GM18526 (cell line): Measurements from ENCODE around the gene DPP6.

Source experiments
- POLR2A ChIP-seq: IDR thresholded peaks from 3 replicates; pipeline ENCODE4 v1.6.1; 2011; ENCODE audit not compliant: insufficient read length; ENCODE audit errors: extremely low read depth

DPP6 gene

DNA sequence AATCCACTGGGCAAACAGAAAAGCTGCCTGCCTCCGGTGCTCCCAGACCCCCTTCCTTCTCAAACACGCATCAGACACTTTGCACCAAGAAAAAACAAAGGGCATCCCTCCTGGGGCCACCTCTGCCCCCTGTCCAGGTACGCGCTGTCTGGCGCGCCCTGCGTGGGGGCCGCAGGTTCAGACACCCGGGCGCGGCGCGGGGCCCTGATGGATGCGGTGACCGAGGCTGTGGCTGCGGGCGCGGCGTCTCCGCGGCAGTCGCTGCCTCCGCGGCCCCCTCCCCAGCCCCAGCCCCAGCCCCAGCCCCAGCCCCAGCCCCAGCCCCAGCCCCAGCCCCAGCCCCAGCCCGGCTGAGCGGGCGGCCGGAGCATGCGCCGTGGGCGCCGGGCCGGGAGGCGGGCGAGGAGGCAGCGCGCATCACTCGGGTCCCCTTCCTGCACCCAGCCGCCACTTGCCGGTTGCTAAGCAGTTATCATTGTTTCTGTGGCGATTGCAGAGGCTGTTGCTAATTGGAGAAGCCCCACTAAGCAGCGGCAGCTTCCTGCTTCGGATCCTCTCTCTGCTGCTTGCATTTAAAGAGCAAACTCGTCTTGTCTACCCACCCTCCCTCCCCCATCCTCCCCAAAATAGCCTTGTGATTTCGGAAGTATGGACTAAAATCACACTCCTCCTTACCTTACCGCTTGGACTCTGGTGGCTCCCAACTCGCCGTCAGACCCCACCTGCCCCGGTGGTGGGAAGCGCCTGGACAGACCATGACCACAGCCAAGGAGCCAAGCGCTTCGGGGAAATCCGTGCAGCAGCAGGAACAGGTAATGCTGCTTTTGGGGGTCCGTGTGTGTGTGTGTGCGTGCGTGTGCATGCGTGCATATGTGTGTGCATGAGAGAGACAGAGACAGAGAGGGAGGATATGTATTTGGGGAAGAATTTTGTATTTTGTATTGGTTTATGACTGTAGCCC, 252.8 kb downstream of the DPP6 start:
- no peak for TF ChIP-seq POLR2A

DNA sequence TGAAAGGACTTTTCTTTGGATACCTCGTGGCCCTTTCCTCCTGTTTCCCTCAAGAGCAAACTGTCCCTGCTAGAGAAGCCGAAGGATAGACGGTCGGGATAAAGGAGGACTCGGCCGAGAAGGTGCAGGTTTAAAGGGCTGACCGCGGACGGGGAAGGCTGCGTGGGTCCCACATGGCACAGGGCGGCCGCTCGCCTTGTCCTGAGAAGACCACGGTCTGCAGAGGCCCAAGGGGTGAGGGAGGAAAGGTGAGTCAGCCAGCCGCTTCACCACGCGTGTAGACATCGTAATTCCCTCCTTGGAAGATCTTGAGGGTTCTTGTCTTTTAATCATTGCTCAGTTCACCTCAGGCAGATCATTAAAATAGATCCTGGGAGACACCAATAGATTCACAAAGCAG, 253.8 kb downstream of the DPP6 start:
- TF ChIP-seq POLR2A = no peak

- no peak for TF ChIP-seq POLR2A
Measured at GRCh38 chr7:154308928-154309327, 256.7 kb downstream of the DPP6 start.

- no peak for TF ChIP-seq POLR2A
Measured at GRCh38 chr7:154310114-154310513, 257.9 kb downstream of the DPP6 start.

DNA sequence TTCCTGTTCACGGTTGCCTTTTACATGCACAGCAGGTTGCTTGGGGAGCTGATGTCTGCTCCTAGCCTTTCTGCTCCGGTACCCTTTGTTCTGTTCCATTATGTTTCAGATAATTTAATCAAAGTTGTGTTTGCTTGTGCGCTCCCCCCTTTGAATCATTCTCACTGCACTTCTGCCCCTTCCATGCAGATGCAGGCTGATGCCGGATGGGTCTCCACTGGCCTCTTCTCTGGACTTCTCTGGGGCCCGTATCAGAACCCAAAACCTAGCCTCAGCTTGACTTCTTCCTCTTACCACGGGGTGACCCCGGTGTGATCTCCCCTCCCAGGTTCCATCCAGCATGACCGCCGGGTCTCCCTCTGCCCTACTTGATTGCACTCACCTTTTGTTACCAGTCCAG, 272.0 kb downstream of the DPP6 start:
- no peak for TF ChIP-seq POLR2A

GRCh38 chr7:154326421-154326820, 274.2 kb downstream of the DPP6 start:
- TF ChIP-seq POLR2A = no peak

DNA sequence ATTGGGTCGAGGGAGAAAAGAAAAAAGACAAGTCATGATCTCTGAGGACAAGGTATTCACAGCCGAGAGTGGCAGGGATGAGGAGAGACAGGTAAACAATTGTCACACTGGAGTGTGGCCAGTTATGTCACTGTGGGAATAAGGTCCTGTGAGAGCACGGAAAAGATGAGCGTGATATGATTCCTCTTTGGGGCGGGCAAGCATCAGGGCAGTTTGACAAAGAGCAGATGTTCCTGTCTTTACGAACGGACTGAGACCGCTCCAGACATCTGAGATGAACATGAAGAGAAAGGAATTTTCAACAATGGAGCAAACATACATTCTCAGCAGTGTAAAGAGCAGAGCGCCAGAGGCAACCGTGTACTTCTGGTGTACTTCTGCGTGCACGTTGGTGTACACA, 278.1 kb downstream of the DPP6 start:
- TF ChIP-seq POLR2A = no peak

- TF ChIP-seq POLR2A = no peak
Measured at GRCh38 chr7:154332811-154333580, 280.8 kb downstream of the DPP6 start.

DNA sequence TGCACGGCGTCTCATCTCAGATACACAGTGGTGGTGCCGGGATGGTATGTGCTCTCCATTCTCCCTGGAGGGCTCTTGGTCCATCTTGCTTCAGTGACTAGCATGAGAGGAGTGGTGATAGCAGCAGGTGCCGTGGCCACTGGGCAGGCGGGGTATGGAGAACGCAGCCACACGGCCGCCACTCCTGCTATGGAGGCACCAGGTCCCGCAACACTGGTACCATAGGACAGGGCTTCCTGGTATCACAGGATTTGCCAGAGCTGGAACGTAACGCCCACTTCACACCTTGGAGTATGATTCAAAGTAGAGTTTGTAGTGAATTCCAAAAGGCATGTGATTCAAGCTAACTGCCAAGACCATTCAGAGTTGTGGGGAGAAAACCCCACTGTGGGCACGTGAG, 284.1 kb downstream of the DPP6 start:
- TF ChIP-seq POLR2A = no peak

GRCh38 chr7:154338701-154339506, 286.7 kb downstream of the DPP6 start:
- TF ChIP-seq POLR2A = no peak

DNA sequence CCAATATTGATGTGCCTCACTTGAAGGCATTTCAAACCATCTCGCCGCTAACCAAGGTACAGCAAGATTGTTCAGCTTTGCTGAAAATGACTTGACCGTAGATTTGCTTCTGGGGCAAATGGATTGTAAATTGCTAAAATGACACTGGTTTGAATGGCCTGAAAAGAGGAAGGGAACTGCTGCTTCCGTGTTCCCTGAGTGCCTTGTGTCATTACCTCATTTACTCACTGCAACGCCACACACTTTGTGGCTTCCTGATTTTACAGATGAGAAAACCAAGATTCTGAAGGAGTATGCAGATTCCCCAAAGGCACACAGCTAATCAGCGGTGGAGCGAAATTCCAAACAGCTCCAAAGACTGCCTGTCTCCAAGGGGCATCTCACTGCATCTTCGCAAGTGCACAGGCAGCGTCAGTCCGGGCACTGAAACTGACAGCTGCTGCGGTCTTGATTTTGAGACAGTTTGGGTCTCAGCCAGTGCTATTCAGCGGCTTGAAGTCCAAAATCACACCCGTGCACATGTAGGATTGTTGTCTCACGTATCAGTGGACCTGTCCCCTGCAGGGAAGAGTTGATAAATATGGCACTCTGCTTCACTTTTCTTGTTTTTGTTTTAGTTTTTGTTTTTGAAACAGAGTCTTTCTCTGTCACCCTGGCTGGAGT, 290.9 kb downstream of the DPP6 start:
- no peak for TF ChIP-seq POLR2A

DNA sequence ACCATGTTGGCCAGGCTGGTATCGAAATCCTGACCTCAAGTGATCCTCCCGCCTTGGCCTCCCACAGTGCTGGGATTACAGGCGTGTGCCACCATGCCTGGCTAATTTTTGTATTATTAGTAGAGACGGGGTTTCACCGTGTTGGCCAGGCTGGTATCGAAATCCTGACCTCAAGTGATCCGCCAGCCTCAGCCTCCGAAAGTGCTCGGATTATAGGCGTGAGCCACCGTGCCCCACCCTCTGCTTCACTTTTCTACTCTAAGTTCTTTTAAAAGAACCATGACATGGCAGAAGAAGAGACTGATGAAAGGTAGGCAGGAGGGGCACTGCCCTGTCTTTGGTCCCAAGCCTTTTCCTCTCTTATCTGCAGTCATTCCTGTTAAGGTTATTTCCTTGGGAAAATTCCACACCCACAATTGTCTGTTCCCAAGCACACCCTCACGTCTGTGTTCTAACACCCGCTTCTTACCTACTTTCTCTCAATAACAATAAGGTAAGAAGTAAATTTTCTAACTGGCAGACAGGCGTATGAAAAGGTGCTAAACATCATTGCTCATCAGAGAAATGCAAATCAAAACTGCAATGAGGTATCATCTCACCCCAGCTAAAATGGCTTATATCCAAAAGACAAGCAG, 291.7 kb downstream of the DPP6 start:
- TF ChIP-seq POLR2A = no peak

DNA sequence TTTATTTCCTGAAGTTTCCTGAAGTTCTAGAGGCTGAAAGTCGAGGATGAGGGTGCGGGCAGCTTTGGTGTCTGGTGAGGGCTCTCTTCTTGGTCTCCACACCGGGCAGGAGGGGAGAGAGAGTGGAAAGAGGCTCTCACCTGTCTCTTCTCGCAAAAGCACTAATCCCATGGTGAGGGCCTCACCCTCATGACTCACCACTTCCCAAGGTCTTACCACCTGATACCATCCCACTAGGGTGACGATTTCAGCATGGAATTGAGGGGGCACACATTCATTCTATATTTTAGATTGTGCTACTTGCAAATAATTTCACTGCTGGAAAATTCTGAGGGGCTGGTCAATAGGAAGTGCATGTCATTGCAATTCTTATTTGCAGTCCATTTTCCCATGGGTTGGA, 292.9 kb downstream of the DPP6 start:
- TF ChIP-seq POLR2A = no peak

- no peak for TF ChIP-seq POLR2A
Measured at GRCh38 chr7:154347700-154348266, 295.6 kb downstream of the DPP6 start.
